HepG2 (cell line): ENCODE data around the gene RTN4. TPM values are rescaled to one million over a fixed set of nuclear protein-coding genes. Genes with fewer than 3 reads are reported as not detected.
"Not testable (repeated sequence)": the region's sequence is repeated elsewhere in the genome, so short reads cannot be mapped to it uniquely, and the experiment has no call there.

Experiments used
- ATAC-seq: fragments of 200-7000 bp; cut with Tn5 transposase; 3 replicates; pipeline ENCODE4 v1.9.1; 2020; ENCODE audit warnings: mild to moderate bottlenecking, moderate library complexity
- BruUV-seq: library from RNA; stranded (reverse); fragments of 400-500 nt; replicated peaks from 2 replicates; lab custom pipeline; 2021; lab: Mats Ljungman, UMichigan
- CTCF ChIA-PET: fragments of 300-600 bp; formaldehyde crosslinking; extraction: SDS; loops from one replicate; lab custom pipeline; 2021; ENCODE audit warnings: low total read pairs, inconsistent platforms, low intra/inter-chr PET ratio; lab: Yijun Ruan, JAX
- POLR2A ChIA-PET: fragments of 350-600 bp; sonication (Branson Sonifier 250); formaldehyde crosslinking; loops from one replicate; lab custom pipeline; 2020; ENCODE audit warnings: antibody characterized with exemption, inconsistent platforms; lab: Yijun Ruan, JAX
- DNase-seq: peaks from one replicate; pipeline ENCODE4 v3.0.0-alpha.2; 2015; ENCODE audit warnings: low spot score
- FAIRE-seq: peaks from 3 replicates; lab custom pipeline; 2011; peaks lifted over from hg19 to GRCh38; lab: Jason Lieb, UNC
- H2AFZ ChIP-seq: one replicate; pipeline ENCODE4 v1.6.1; 2011; ENCODE audit warnings: low read length, inconsistent platforms
- H3K27ac ChIP-seq: fragments of 300-600 bp; 3 replicates; pipeline ENCODE4 v1.8.0; 2011; ENCODE audit warnings: mixed run types, mild to moderate bottlenecking, mixed read lengths, low read length, inconsistent platforms; ENCODE audit not compliant: insufficient read depth; ENCODE audit errors: extremely low read length
- H3K27me3 ChIP-seq, 2 experiments: fragments of 200-600 bp in 1 of 2; 2 replicates in 1 of 2; 3 replicates in 1 of 2; pipeline versions ENCODE4 v1.6.0 to v1.8.0; 2011; ENCODE audit warnings: low read length in 2 of 2, mild to moderate bottlenecking in 2 of 2, moderate library complexity in 2 of 2, inconsistent platforms in 1 of 2; ENCODE audit not compliant: insufficient read depth in 2 of 2, control insufficient read depth in 1 of 2
- H3K36me3 ChIP-seq, 2 experiments: fragments of 200-600 bp in 1 of 2; replicated peaks in 1 of 2; 2 replicates in 1 of 2; 3 replicates in 1 of 2; pipeline versions ENCODE4 v1.5.1 to v1.8.0; 2011; ENCODE audit warnings: low read length in 2 of 2, inconsistent platforms in 1 of 2; ENCODE audit not compliant: insufficient read depth in 2 of 2, control insufficient read depth in 1 of 2
- H3K4me1 ChIP-seq: 2 replicates; pipeline ENCODE4 v1.5.1; 2012; ENCODE audit warnings: low read length, inconsistent platforms; ENCODE audit not compliant: insufficient read depth
- H3K4me2 ChIP-seq: 2 replicates; pipeline ENCODE4 v1.6.0; 2011; ENCODE audit warnings: low read depth, low read length, inconsistent platforms
- H3K4me3 ChIP-seq, 3 experiments: fragments of 200-600 bp in 1 of 3; sonication (generic), shearing (Covaris generic) in 1 of 3; replicated peaks in 1 of 3; 2 replicates each; pipeline ENCODE4 v1.5.1; 2011 to 2016; ENCODE audit warnings: low read length in 3 of 3, inconsistent platforms in 2 of 3, low read depth in 2 of 3, mild to moderate bottlenecking in 2 of 3, control low read depth in 1 of 3, mixed read lengths in 1 of 3; ENCODE audit not compliant: insufficient read depth in 1 of 3
- H3K79me2 ChIP-seq: one replicate; pipeline ENCODE4 v1.6.1; 2011; ENCODE audit warnings: low read length, inconsistent platforms; ENCODE audit not compliant: insufficient read depth
- H3K9ac ChIP-seq: 2 replicates; pipeline ENCODE4 v1.6.0; 2011; ENCODE audit warnings: mild to moderate bottlenecking, low read depth, low read length, inconsistent platforms; ENCODE audit not compliant: insufficient read depth
- H3K9me3 ChIP-seq: 2 replicates; pipeline ENCODE4 v1.5.1; 2012; ENCODE audit warnings: mild to moderate bottlenecking, low read length
- H4K20me1 ChIP-seq: 2 replicates; pipeline ENCODE4 v1.6.0; 2011; ENCODE audit warnings: inconsistent platforms, mild to moderate bottlenecking, low read length, moderate library complexity; ENCODE audit not compliant: insufficient read depth
- CBX1 ChIP-seq: IDR thresholded peaks from one replicate; pipeline ENCODE4 v1.6.1; 2016; ENCODE audit warnings: antibody characterized with exemption, low read depth
- ELF3 ChIP-seq: IDR thresholded peaks from 2 replicates; pipeline ENCODE4 v1.6.1; 2016; ENCODE audit warnings: missing genetic modification reagents, missing compliant biosample characterization
- GABPB1 ChIP-seq: IDR thresholded peaks from 2 replicates; pipeline ENCODE4 v1.6.1; 2016; ENCODE audit warnings: mild to moderate bottlenecking, missing genetic modification reagents, moderate library complexity, missing compliant biosample characterization
- GFI1 ChIP-seq: sonication (generic); formaldehyde crosslinking; IDR thresholded peaks from 2 replicates; pipeline ENCODE4 v1.5.0; 2020; ENCODE audit warnings: missing genetic modification reagents, mild to moderate bottlenecking, borderline replicate concordance
- ISX ChIP-seq: sonication (generic); formaldehyde crosslinking; conservative IDR thresholded peaks from 2 replicates; pipeline ENCODE4 v1.5.0; 2020; ENCODE audit warnings: missing genetic modification reagents
- KDM3A ChIP-seq: IDR thresholded peaks from 2 replicates; pipeline ENCODE4 v1.6.1; 2018; ENCODE audit warnings: low read depth, missing compliant biosample characterization
- KDM5B ChIP-seq: sonication (generic); formaldehyde crosslinking; IDR thresholded peaks from 2 replicates; pipeline ENCODE4 v1.4.0; 2020; ENCODE audit warnings: missing genetic modification reagents, mild to moderate bottlenecking, borderline replicate concordance
- RBM39 ChIP-seq: fragments of 200-400 bp; formaldehyde crosslinking; IDR thresholded peaks from one replicate; pipeline ENCODE4 v1.6.1; 2018; ENCODE audit warnings: antibody characterized with exemption, mild to moderate bottlenecking, low read depth, low read length; ENCODE audit not compliant: poor library complexity, severe bottlenecking
- RNF2 ChIP-seq: fragments of 450-650 bp; conservative IDR thresholded peaks from 2 replicates; pipeline ENCODE4 v1.6.1; 2016; ENCODE audit warnings: low read depth
- SMAD9 ChIP-seq: sonication (generic); formaldehyde crosslinking; IDR thresholded peaks from 2 replicates; pipeline ENCODE4 v1.5.1; 2020; ENCODE audit warnings: mild to moderate bottlenecking, missing genetic modification reagents
- XBP1 ChIP-seq: sonication (generic); formaldehyde crosslinking; IDR thresholded peaks from 2 replicates; pipeline ENCODE4 v1.5.0; 2020; ENCODE audit warnings: missing genetic modification reagents
- ZBTB42 ChIP-seq: sonication (generic); formaldehyde crosslinking; IDR thresholded peaks from 2 replicates; pipeline ENCODE4 v1.5.0; 2020; ENCODE audit warnings: mild to moderate bottlenecking, missing genetic modification reagents
- ZNF121 ChIP-seq: sonication (generic); formaldehyde crosslinking; IDR thresholded peaks from 2 replicates; pipeline ENCODE4 v1.5.0; 2020; ENCODE audit warnings: mild to moderate bottlenecking, missing genetic modification reagents
- WGBS: methylation state at CpG from one replicate; pipeline ENCODE4 v1.1.6; 2017; ENCODE audit warnings: low lambda C conversion rate; 5-methylcytosine and 5-hydroxymethylcytosine counted together
- in situ Hi-C: cut with HindIII; loops from 2 replicates; pipeline ENCODE4 v1.10.0; 2017; ENCODE audit warnings: low pct_unique_long_range_greater_than_20kb; ENCODE audit not compliant: extremely low pct_ligation_motif_present
- intact Hi-C: fragments of 100-400 bp; cut with micrococcal nuclease; formaldehyde crosslinking; loops from one replicate; pipeline ENCODE4 v1.10.0; 2022; ENCODE audit not compliant: unreplicated experiment
- polyA plus RNA-seq, 8 experiments: library from polyadenylated mRNA; depleted of rRNA in 3 of 8; stranded (reverse) in 7 of 8; unstranded in 1 of 8; fragments of >200 nt; fragmentation: Illumina TruSeq in 4 of 8; extraction: Trizol in 4 of 8; gene quantifications; 2 replicates each; pipeline versions ENCODE4 v1.2.1 to v1.2.3, GENCODE V29; 2011 to 2016; ENCODE audit warnings: low read depth in 4 of 8, missing spikeins in 1 of 8, mixed read lengths in 1 of 8; ENCODE audit not compliant: insufficient read depth in 1 of 8
- total RNA-seq, 5 experiments: library from RNA; depleted of rRNA; stranded (reverse); fragments of >200 nt; fragmentation: Illumina TruSeq; extraction: Trizol; gene quantifications; 2 replicates each; pipeline ENCODE4 v1.2.3, GENCODE V29; 2016; ENCODE audit warnings: low read depth in 1 of 5
- TF ChIP-seq, protein P1 (sequence below): sonication (generic); formaldehyde crosslinking; IDR thresholded peaks from 2 replicates; pipeline ENCODE4 v1.5.1; 2020; ENCODE audit warnings: missing genetic modification reagents, mild to moderate bottlenecking, borderline replicate concordance
- TF ChIP-seq, protein P2 (sequence below): IDR thresholded peaks from 2 replicates; pipeline ENCODE4 v1.6.1; 2016
- TF ChIP-seq, protein P3 (sequence below): sonication (generic); formaldehyde crosslinking; IDR thresholded peaks from 2 replicates; pipeline ENCODE4 v1.9.0; 2021; ENCODE audit warnings: missing genetic modification reagents, mild to moderate bottlenecking, borderline replicate concordance
- TF ChIP-seq, protein P4 (sequence below): sonication (generic); formaldehyde crosslinking; IDR thresholded peaks from 2 replicates; pipeline ENCODE4 v1.9.0; 2021; ENCODE audit warnings: missing genetic modification reagents, mild to moderate bottlenecking, borderline replicate concordance

The RTN4 gene
- total and polyA plus RNA-seq, 2 of the 13 experiments (the other 11 are each of a cell fraction or from before 2014, with no cell fraction given) = 98.4 to 133 TPM

DNA sequence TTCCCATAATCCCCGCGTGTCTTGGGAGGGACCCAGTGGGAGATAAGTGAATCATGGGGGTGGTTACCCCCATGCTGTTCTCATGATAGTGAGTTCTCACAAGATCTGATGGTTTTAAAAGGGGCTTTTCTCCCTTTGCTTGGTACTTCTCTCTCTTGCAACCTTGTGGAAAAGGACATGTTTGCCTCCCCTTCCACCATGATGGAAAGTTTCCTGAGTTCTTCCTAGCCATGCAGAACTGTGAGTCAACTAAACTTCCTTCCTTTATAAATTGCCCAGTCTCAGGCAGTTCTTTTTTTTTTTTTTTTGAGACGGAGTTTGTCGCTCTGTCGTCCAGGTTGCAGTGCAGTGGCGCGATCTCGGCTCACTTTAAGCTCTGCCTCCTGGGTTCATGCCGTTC lies 26.5 kb upstream of the RTN4 start:
- Histone ChIP-seq H3K36me3 (no peaks in the 10 kb centered on the region), H3K27ac (no peak overlapping the region), H4K20me1 (no peaks in the 10 kb centered on the region), H3K79me2 (no peaks in the 10 kb centered on the region), H3K4me2 (no peak overlapping the region), H2AFZ (no peak overlapping the region), H3K27me3 (no peaks in the 10 kb centered on the region), H3K4me1 (no peaks in the 10 kb centered on the region), H3K9me3 (no peaks in the 10 kb centered on the region), H3K4me3 (no peak overlapping the region), H3K9ac (no peak overlapping the region)
- BruUV-seq = no TSS peak
- ATAC-seq = no peak
- in situ Hi-C loops (no loop called here), intact Hi-C loops (no loop called here)
- no peak for DNase-seq
- TF ChIP-seq XBP1 (CRISPR knock-in tag) (no peak), KDM3A (CRISPR knock-in tag) (no peak), KDM5B (no peak), CBX1 (no peak), ZNF121 (CRISPR knock-in tag) (no peak), GFI1 (no peak), ELF3 (CRISPR knock-in tag) (no peak), SMAD9 (CRISPR knock-in tag) (no peak), RBM39 (no peak), RNF2 (no peak), ISX (CRISPR knock-in tag) (no peak), ZBTB42 (CRISPR knock-in tag) (no peak), GABPB1 (no peak)
- TF ChIP-seq, protein P1, sequence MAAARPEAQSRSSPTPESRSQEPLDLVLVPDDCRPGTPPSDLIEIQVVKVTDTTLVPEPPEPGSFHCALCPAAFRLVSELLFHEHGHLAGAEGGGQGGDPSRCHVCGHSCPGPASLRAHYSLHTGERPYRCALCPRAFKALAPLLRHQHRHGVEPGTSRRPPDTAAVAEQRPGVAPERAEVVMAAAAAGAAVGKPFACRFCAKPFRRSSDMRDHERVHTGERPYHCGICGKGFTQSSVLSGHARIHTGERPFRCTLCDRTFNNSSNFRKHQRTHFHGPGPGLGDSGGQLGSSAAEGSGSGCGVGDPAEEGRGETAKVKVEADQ (CRISPR knock-in tag) = no peak
- TF ChIP-seq, protein P2, sequence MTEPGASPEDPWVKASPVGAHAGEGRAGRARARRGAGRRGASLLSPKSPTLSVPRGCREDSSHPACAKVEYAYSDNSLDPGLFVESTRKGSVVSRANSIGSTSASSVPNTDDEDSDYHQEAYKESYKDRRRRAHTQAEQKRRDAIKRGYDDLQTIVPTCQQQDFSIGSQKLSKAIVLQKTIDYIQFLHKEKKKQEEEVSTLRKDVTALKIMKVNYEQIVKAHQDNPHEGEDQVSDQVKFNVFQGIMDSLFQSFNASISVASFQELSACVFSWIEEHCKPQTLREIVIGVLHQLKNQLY = no peak
- TF ChIP-seq, protein P3, sequence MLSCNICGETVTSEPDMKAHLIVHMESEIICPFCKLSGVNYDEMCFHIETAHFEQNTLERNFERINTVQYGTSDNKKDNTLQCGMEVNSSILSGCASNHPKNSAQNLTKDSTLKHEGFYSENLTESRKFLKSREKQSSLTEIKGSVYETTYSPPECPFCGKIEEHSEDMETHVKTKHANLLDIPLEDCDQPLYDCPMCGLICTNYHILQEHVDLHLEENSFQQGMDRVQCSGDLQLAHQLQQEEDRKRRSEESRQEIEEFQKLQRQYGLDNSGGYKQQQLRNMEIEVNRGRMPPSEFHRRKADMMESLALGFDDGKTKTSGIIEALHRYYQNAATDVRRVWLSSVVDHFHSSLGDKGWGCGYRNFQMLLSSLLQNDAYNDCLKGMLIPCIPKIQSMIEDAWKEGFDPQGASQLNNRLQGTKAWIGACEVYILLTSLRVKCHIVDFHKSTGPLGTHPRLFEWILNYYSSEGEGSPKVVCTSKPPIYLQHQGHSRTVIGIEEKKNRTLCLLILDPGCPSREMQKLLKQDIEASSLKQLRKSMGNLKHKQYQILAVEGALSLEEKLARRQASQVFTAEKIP = no peak
- TF ChIP-seq, protein P4, sequence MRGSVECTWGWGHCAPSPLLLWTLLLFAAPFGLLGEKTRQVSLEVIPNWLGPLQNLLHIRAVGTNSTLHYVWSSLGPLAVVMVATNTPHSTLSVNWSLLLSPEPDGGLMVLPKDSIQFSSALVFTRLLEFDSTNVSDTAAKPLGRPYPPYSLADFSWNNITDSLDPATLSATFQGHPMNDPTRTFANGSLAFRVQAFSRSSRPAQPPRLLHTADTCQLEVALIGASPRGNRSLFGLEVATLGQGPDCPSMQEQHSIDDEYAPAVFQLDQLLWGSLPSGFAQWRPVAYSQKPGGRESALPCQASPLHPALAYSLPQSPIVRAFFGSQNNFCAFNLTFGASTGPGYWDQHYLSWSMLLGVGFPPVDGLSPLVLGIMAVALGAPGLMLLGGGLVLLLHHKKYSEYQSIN (CRISPR knock-in tag) = no peak
- WGBS = 91% methylated on average over 9 of the region's 9 CpGs
- ChIA-PET POLR2A (interaction anchor here (0.7 kb wide), 1 partner anchor 47 kb away, joined by 4 read pairs; no protein-coding TSS in a partner anchor), CTCF (no interaction called here)
- no peak for FAIRE-seq

DNA sequence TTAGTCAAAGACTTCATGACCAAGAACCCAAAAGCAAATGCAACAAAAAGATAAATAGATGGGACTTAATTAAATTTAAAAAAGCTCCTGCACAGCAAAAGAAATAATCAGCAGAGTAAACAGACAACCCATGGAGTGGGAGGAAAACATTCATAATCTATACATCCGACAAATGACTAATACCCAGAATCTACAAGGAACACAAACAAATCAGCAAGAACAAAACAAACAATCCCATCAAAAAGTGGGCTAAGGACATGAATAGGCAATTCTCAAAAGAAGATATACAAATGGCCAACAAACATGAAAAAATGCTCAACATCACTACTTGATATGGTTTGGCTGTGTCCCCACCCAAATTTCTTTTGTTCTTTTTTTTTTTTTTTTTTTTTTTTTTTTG lies 25.8 kb upstream of the RTN4 start:
- DNase-seq, FAIRE-seq, in situ Hi-C loops, H3K4me3 ChIP-seq, H4K20me1 ChIP-seq, BruUV-seq, H3K4me2 ChIP-seq, H3K4me1 ChIP-seq, H3K79me2 ChIP-seq, CTCF ChIA-PET, H3K27me3 ChIP-seq, H2AFZ ChIP-seq, intact Hi-C loops, H3K27ac ChIP-seq, H3K9me3 ChIP-seq, ATAC-seq, H3K36me3 ChIP-seq, H3K9ac ChIP-seq: not testable (repeated sequence)
- 10% methylated on average over 1 of the region's 1 CpG for WGBS
- POLR2A ChIA-PET = interaction anchor here (0.7 kb wide), 1 partner anchor 47 kb away, joined by 4 read pairs; no protein-coding TSS in a partner anchor
